ENCODE data around the gene SLC9C2.
"Not testable (repeated sequence)": the region's sequence is repeated elsewhere in the genome, so short reads cannot be mapped to it uniquely, and the experiment has no call there.

The SLC9C2 gene

DNA sequence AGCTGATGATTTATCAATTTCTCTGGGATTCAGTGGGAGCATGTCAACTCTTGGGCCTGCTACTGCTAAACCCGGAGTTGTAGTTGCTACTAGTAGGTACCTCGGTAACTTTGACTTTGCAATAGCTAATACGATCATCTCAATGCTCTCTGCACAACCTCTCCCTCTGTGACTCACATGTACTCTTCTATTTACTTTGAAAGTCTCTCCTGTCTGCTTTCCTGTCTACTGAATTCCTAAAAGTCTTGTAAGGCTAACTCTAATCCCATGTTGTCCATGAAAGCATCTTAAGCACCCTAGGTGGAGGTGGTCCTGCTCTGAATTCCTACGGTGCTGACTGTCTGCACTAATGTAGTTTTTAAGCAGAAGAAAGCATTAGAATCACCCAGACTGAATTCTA is 29.3 kb downstream of the SLC9C2 start:
- no peak for DNase-seq

DNA sequence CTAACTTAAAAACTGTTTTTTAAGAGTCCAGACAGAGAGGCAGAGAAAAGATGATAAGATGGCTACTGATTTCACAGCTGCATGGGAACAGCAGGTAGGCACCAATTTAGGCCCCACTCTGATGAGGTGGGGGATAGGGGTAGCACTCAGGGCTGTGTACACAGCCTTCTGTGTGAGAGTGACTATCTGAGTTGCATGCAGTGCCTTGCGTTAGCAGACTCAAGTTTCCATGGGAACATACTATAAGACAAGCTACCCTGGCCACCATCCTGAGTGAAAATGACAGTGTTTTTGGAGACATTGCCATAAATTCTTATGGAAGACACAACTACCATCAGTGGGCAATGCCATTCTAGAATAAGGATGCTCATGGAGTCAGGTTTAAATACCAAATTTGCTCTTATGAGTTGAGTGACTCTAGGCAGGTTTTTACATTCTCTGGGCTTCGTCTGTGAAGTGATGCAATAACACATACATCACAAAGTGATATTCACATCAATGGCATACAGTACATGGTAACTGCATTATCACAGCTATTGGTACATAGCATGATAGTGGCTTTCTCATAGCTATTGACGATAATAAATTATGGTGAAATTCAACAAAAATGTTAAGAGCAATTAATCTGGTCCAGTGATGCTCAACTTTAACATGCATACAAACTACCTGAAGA is 30.5 kb downstream of the SLC9C2 start:
- no peak for DNase-seq

DNA sequence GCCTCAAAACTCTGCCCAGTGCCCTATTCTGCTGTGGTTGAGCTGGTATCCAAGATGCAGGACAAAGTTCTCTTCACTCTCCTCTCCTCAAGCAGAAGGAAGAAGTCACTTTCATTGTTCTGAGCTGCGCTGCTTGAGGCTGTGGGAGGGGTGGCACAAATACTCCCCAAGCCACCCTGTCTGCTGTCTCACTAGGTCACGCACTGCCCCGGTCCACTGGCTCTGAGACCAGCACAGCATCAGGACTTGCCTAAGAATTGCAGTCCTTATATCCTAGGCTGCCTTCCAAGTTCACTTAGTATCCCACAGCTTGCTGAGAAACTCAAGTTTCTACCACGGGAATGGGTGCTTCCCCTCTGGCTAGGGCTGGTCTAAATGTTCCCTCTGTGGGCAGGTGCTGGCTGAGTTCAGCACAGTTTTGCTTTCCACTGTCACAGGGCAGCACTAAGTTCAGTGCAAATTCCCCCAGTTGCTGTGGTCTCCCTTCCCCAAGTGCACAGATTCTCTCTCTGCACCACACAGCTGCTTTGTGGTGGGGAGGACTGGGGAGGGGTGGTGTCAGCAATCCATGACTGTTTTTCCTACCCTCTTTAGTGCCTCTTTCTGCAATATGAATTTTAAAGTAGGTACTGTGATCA is 32.4 kb downstream of the SLC9C2 start:
- DNase-seq: no peak

DNA sequence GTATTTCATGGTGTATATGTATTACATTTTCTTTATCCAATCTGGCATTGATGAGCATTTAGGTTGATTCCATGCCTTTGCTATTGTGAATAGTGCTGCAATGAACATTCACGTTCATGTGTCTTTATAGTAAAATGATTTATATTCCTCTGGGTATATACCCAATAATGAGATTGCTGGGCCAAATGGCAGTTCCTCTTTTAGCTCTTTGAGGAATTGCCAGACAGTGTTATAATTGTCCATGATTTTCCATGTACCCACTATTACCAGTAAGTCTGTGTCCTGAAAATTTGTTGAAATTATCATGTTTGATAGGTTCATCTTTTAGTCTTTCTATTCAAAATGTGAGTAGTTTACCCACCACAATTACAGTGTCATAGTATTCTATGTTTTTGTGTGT is 34.4 kb downstream of the SLC9C2 start:
- no peak for DNase-seq

DNA sequence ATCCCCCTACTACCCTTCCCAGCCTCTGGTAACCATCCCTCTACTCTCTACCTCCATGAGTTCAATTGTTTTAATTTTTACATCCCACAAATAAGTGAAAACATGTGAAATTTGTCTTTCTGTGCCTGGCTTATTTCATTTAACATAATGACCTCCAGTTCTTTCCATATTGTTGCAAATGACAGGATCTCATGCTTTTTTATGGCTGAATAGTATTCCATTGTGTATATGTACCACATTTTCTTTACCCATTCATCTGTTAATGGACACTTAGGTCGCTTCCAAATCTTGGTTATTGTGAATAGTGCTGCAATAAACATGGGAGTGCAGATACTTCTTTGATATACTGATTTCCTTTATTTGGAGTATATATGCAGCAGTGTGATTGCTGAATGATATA is 39.0 kb downstream of the SLC9C2 start:
- DNase-seq: not testable (repeated sequence)

DNA sequence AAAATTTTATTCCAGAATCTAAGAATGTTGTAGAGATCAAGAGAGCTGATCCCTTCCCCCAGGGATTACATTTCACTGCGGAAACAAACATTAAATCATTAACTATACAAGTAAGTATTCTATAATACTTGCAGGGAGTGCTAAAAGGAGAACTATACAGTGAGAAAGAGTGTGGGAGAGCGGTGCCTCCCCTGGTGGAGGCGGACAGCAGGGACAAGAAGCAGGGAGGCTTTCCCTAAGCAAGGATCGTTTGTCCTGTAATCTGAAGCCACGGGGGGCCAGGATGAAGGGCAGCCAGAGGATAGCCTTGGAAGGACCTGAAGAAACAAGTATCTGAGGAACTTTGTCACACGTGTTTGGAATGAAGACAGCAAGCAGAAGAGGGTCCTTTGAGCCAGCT is 40.1 kb downstream of the SLC9C2 start:
- DNase-seq: no peak

DNA sequence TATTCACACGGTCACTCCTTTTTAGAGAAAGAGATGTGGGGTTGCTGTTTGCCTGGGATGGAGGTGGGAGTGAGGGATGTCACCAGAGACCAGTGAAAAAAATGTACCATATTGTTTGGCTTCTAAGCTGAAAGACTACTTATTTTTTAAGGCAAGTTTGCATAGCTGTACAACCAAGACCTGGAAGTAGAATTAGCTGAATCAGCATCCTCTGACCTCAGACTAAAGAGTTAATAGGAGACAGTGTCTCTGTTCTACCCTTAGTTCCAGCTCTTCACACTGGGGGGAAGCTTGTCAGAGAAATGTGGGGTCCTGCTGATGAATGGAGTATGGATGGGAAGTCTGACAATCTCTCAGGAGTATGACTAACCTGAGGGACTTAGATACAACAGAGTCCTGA is 41.6 kb downstream of the SLC9C2 start:
- no peak for DNase-seq

DNA sequence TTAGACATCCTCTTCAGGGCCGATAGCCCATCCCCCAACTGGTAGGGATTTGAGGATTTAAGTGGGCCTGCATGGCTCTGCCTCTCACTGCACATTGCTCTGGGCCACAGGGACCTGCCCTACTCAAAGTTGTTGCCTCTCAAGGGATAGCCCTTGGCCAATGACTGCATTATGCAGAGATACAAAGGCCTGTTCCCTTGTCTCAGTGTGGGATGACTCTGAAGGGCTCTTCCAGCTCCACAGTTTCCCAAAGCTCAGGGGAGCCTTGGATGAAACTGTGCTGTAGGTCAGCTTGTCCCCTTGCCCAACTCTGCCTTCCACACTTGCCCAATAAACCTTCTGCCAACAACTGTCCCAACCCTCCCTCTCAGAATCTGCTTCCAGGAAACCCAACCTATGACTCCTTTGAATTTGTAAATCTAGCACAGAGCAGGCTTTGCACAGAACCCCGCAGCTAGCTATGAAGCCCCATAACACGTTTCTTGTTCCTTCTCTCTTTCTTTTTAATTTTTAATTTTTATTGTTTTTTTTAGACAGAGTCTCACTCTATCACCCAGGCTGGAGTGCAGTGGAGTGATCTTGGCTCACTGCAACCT is 42.5 kb downstream of the SLC9C2 start:
- no peak for DNase-seq

DNA sequence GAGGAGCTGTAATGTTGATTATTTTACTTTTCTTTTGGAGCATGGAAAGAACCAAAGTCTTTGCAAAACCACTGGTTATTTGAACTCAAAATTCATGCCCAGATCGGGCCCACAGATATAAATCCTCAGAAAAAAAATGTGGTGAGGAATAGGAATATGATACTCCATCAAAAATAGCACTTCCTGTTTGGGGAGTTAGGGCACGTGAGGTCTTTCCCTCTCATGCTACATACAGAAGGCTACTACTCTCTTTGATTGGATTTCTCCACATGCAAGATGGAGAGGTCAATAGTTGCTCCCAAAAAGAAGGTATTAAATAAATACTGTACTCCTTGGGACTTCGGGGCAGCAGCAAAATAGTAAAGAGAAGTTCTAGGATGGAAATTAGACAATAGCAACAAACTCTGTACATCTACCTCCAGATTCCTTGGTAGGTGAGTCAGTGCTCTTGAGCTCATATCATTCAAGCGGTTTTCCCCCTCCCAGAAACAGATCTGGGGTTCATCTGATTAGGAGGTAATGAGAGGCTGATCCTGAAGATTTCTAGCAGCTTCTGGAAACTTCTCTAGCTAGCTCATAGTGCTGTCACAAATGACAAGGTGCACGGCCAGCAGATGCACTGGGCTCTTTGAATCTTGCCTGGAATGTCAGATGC is 47.1 kb downstream of the SLC9C2 start:
- no peak for DNase-seq

DNA sequence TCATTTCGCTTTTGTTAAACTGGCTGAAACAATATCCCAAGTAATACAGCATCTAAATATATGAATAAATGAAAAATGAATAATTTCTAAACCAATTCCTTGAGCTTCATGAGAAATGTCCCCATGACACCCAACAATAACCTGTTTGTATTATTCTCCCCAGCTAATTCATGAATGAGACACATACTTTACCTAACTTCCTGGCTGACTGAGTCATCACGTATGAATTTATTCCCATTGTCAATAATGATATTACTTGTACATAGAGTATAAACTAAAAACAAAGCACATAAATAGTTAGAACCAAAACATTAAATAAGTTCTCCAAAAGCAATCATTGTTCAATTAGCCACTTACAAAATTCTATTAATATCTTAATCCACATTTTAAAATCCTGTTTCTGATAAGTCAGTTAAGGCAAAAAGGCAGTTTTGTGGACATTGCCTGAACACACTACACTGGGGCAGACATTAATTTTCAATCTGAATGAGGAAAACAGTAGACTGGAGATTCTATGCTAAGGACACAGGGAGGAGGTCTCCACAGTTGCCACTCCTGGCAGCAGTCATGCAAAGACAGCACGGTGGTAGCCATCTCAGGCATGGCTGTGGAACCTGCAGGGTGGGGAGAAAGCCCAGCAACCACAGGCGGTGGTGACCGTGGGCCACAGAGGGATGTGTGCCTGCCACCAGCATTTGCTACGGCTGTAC is 48.2 kb downstream of the SLC9C2 start:
- DNase-seq: no peak

DNA sequence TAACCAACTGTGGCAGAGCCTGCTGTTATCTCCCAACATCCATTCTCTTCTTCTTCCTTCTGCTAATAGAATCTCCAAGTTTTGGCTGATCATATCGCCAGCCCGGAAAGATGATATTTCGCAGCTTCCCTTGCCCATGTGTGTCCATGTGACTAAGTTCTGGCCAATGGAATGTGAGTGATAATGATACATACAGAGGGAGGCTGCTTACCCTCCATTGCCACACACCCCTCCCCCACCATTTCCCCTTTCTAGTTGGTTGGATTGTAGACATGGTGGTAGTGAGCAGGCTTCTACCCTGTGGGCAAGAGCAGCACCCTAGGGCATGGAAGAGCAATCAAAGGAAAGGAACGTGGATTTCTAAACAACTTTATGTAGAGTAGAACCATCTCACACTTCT is 48.8 kb downstream of the SLC9C2 start:
- DNase-seq: no peak

DNA sequence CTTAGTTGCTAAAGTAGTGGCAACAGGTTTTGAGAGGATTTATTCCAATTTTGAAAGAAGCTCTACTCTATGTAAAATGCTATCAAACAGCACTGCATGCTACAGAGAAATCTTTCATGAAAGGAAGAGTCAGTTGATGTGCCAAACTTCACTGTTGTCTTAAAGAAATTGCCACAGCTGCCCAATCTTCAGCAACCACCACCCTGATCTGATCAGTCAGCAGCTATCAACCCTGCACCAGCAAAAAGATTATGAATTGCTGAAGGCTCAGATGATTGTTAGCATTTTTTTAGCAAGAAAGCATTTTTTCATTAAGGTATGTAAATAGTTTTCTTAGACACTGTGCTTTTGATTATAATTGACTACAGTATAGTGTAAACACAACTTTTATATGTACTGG is 49.6 kb downstream of the SLC9C2 start:
- no peak for DNase-seq

DNA sequence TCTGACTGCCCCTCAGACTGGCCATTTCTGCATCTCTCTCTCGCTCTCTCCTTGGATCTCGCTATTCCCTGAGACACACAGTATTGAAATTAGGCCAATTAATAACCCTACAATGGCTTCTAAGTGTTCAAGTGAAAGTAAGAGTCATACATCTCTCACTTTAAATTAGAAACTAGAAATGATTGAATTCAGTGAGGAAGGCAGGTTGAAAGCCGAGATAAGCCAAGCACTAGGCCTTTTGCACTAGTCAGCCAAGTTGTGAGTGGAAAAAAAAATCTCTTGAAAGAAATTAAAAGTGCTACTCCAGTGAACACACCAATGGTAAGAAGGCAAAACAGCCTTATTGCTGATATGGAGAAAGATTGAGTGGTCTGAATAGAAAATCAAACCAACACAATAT is 51.2 kb downstream of the SLC9C2 start:
- no peak for DNase-seq

DNA sequence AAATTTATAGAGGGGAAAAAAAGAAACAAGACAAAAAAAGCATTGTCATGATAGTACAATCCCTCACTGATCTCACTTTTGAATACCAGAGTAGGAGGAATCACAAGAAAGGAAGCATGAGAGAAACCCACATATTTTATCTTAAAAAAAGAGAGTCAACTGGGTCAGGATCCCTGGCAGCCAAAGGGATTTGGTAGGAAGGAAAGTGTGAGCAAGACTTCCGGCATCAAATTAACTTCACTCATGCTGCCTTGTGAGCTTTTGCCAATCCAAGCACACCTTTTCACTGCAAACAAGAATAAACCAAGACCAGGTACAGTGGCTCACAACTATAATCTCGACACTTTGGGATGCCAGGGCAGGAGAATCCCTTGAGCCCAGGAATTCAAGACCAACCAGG is 53.1 kb downstream of the SLC9C2 start:
- no peak for DNase-seq

DNA sequence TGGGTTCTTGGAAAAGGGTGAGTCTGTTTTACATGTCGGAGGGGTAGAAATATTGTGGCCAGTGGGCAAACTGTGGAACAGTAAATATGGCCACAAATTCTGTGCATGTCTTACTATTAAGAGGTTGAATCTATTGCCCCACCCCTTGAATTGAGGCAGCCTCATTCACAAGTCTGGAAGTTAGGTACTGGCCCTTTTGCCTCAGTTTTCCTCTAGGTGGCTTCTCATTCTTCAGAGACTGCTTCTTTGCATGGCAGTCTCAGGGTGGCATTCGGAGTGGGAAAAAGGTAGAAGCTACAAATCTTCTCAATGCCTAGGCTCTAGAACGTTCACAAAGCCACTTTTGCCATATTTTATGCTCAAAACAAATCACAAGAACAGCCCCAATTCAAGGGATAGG is 57.2 kb downstream of the SLC9C2 start:
- DNase-seq: no peak

DNA sequence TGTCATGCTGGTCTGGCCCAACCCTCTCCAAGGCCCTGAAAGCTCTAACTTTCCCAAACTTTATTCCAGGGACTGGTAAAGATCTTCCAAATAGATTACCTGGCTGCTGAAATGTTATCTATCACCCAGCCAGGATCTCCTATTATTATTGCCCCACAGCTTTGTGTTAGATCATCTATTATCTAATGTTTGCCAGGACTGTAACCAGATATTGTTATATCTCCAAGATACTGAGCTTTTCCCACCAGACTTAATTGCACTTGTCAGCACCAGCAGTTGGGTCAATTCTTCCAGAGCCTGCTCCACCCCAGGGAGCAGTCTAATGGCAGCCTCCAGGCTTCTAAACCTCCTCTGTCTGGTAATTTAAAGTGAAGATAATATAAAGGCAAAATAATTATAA is 66.6 kb downstream of the SLC9C2 start:
- DNase-seq: no peak

DNA sequence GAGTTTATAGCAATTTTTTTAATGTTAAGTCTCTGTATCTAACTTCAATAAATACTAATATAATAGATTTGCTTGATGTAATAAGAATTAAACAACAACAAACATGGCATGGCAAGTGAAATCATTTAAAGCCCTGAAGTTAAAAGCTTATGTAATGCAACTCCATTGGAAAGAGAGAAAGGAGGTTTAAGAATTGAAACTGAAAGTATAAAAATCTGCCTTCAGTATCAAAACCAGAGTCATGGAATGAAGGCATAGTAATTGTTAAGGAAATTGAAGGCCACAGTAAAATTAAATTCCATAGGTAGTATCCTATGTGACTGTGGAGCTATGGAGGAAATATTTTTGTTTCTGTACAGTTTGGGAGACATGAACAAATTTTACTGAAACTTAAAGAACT is 70.6 kb downstream of the SLC9C2 start:
- no peak for DNase-seq

DNA sequence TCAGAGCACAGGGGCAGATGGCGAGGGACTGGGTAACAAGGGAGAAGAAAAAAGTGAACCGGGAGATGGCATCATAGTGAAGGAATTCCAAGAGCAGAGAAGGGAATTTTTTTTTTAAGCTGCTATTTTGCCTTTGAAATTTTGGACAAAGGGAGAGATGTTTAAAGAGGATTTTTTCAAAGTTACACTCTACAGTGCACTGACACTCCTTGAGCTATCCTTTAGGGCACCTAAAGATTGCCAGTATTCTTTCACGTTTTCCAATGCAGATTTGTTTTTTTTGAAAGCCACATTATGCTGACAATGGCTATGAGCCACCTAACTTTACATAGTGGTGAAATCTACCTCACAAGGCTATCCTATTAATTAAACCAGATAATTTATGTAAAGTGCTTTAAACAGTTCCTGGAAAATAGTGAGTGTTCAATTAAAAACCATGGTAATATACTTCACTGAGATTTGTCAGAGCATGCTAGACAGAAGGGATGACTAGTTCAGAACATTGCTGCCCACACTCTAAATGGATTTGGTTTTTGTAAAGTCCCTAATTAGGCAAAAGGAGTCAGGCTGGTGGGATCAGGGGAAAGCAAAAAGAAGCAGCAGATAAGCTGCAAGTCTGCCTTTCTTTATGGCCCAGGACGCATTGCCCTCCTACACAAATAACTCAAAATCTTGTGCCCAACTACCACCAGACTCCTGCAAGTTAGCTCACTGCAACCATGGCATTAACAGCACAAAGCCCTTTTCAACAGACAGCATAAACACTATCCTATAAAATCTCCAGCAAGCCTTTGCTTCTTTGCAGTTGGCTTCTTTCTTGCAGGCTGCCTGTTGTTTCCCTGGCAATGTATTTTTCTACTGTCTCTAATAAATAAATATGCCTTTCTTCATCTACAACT is 71.8 kb downstream of the SLC9C2 start:
- DNase-seq: no peak

DNA sequence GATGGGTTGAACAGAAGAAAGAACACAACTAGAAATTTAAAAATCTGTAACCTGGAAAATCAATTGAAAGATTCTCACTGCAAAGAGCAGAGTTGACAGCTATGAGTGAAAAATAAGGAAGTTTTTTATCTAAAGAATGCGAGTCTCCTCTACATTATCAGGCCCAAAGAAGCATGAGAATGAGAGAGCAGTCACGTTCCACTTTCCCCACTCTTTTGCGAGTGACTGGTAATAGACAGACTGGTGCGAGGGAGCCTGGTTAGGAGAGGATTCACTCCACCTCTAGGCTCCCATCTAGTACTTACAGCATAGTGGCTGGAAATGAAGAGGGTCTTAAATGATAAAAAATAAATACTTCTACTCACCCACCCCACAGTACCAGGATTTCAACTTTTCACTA is 73.8 kb downstream of the SLC9C2 start:
- no peak for DNase-seq

DNA sequence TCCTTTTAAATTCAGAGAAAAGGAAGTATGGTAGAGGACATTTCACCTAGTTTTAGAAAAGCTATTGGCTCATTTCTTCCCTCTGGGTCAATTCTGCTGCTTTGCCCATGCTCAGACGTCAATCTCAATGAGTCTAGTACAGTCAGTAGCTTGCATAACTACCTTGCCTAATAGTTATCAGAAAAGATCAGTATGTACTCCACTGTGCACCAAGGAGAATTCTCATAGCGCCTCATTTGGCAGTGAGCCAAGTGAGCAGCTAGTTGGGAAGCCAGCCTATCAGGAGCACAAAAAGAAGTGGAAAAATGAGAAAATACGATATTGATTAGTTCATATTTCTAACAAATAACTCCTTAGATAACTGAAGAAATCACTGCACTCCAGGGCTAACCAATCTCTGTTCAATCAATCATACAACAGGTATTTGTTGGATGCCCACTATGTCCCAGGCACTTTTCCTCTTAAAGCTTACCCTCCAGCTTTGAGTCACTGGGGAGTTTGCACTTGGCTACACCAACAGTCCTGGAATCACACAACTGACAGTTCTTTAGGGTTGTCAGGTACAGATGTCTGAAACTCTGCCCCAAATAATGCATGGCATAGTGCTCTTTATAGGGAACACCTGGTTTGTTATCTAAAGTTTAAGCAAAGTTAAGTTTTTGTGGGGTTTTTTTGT is 75.6 kb downstream of the SLC9C2 start:
- no peak for DNase-seq

DNA sequence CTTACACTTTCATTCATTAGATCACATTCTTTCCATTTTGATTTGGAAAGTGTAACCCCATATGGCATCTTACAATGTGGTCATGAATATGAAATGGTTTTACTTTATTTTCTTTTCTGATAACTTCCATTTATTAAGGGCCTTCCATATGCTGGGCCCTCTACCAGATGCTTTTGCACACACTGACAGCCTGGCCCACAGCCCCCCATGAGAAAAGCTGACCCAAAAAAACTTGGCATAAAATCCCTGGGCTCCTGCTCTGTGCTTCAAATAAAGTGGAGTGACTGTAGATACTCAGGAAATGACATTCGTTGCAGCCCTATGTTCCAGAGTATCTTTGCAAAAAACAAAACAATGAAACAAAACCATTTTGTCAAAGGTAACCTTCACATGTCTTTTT is 76.9 kb downstream of the SLC9C2 start:
- no peak for DNase-seq

DNA sequence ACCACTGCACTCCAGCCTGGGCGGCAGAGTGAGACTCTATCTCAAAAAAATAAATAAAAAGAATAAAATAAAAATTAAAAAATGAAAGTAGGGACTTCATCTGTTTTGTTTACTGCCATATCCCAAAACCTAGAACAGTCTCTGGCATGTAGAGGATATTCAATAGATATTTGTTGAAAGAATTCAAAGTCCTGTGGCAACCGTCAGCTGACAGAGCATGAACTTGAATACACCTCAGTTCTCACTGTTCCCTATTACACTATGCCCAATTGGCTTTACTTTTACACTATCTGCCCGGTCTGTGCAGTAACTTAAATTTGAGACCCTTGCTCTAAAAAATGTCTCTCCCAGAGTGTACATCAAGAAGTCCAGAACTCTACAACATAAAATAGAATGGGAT is 79.5 kb downstream of the SLC9C2 start:
- DNase-seq: no peak

Measured in NCI-H1694 (cell line).